ENCODE results near the gene SLC15A4.

SLC15A4 gene

DNA sequence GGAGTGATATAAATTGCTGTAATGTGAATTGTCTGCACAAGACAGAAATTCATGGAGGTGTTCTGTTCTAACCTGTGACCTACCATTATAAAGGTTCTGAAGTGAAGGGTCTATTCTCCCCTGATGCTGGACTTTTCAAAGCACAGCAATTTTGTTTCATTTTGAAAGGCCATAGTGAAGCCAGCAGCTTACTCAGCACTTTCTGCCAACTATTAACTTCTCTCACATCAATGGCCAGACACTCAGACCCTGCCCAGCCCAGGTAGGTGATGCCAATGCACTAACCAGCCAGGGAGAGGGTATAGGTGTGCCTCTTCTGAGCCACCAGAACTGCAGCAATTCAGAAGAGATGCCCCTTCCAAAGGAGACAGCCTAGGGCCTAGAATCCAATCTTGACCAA, 43.9 kb downstream of the SLC15A4 start:
- no peak overlapping the region for H4K12ac ChIP-seq (ENCODE audit: low read depth, low read length)
- no peaks in the 10 kb centered on the region for H3K79me1 ChIP-seq (ENCODE audit: low read length)
- H3K4me3 ChIP-seq (ENCODE audit: low read depth, low read length): no peak overlapping the region
- no peak overlapping the region for H3K18ac ChIP-seq (ENCODE audit: low read length)
- no peak overlapping the region for H2AFZ ChIP-seq (ENCODE audit: insufficient read depth, low read length, poor library complexity)
- H3K9me3 ChIP-seq (ENCODE audit: insufficient read depth, low read depth, low read length): no peaks in the 10 kb centered on the region
- H3K4me1 ChIP-seq (ENCODE audit: control insufficient read depth in 1 of 2, insufficient read depth in 2 of 2, low read length in 2 of 2): no peaks in the 10 kb centered on the region
- H3K23ac ChIP-seq (ENCODE audit: low read length): no peak overlapping the region
- no peaks in the 10 kb centered on the region for H3K36me3 ChIP-seq (ENCODE audit: control insufficient read depth in 1 of 2, insufficient read depth in 2 of 2, low read length in 2 of 2)
- H2AK5ac ChIP-seq (ENCODE audit: low read length): no peak overlapping the region
- no peak overlapping the region for H2BK12ac ChIP-seq (ENCODE audit: low read length)
- H3K4ac ChIP-seq (ENCODE audit: low read depth, low read length): no peak overlapping the region
- no peak overlapping the region for H4K91ac ChIP-seq (ENCODE audit: low read depth, low read length)
- H4K8ac ChIP-seq (ENCODE audit: low read depth, low read length): no peak overlapping the region
- H3K79me2 ChIP-seq (ENCODE audit: control insufficient read depth, insufficient read depth, low read length, poor library complexity): no peaks in the 10 kb centered on the region
- H3K9ac ChIP-seq (ENCODE audit: low read length): no peak overlapping the region
- no peak overlapping the region for H2BK5ac ChIP-seq (ENCODE audit: low read depth, low read length, poor library complexity)
- H3K27ac ChIP-seq (ENCODE audit: low read depth, low read length): no peak overlapping the region
- no peak overlapping the region for H3K14ac ChIP-seq (ENCODE audit: low read length)
- H2BK120ac ChIP-seq (ENCODE audit: insufficient read depth, low read length, poor library complexity): no peak overlapping the region
- no peak for DNase-seq
- H3K27me3 ChIP-seq (ENCODE audit: insufficient read depth, low read length): no peaks in the 10 kb centered on the region
- no peak overlapping the region for H3K4me2 ChIP-seq (ENCODE audit: low read length)

DNA sequence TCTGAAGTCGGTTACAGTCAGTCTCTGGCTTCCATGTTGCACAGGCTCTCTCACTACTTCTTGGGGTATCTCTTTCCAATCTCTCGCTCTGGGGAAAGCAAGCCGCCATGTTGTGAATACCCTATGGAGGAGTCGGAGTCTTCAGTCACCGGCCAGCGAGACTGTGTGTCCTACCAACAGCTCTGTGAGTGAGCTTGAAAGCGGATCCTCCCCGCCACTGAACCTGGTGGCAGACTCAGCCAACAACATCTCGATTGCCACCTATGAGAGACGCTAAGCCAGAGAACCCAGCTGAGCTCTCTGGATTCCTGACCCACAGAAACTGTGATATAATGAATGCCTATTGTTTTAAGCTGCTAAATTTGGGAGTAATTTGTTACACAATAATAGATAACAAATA, 51.5 kb downstream of the SLC15A4 start:
- Histone ChIP-seq H3K4me2 (ENCODE audit: low read length) (no peak overlapping the region), H3K14ac (ENCODE audit: low read length) (no peak overlapping the region), H4K8ac (ENCODE audit: low read depth, low read length) (no peak overlapping the region), H3K23ac (ENCODE audit: low read length) (no peak overlapping the region), H3K27ac (ENCODE audit: low read depth, low read length) (no peak overlapping the region), H2AK5ac (ENCODE audit: low read length) (no peak overlapping the region), H3K79me1 (ENCODE audit: low read length) (no peaks in the 10 kb centered on the region), H3K9ac (ENCODE audit: low read length) (no peak overlapping the region), H3K4me3 (ENCODE audit: low read depth, low read length) (no peak overlapping the region), H2BK120ac (ENCODE audit: insufficient read depth, low read length, poor library complexity) (no peak overlapping the region), H3K36me3 (ENCODE audit: control insufficient read depth in 1 of 2, insufficient read depth in 2 of 2, low read length in 2 of 2) (no peaks in the 10 kb centered on the region), H2BK12ac (ENCODE audit: low read length) (no peak overlapping the region), H4K91ac (ENCODE audit: low read depth, low read length) (no peak overlapping the region), H3K27me3 (ENCODE audit: insufficient read depth, low read length) (no peaks in the 10 kb centered on the region), H3K9me3 (ENCODE audit: insufficient read depth, low read depth, low read length) (no peaks in the 10 kb centered on the region), H2AFZ (ENCODE audit: insufficient read depth, low read length, poor library complexity) (no peak overlapping the region), H3K79me2 (ENCODE audit: control insufficient read depth, insufficient read depth, low read length, poor library complexity) (no peaks in the 10 kb centered on the region), H3K4me1 (ENCODE audit: control insufficient read depth in 1 of 2, insufficient read depth in 2 of 2, low read length in 2 of 2) (no peaks in the 10 kb centered on the region), H3K18ac (ENCODE audit: low read length) (no peak overlapping the region), H2BK5ac (ENCODE audit: low read depth, low read length, poor library complexity) (no peak overlapping the region), H4K12ac (ENCODE audit: low read depth, low read length) (no peak overlapping the region), H3K4ac (ENCODE audit: low read depth, low read length) (no peak overlapping the region)
- DNase-seq: no peak
- WGBS (ENCODE audit: extremely low coverage, insufficient coverage, insufficient read length): no CpG with 5 or more reads among the region's 10 CpGs

DNA sequence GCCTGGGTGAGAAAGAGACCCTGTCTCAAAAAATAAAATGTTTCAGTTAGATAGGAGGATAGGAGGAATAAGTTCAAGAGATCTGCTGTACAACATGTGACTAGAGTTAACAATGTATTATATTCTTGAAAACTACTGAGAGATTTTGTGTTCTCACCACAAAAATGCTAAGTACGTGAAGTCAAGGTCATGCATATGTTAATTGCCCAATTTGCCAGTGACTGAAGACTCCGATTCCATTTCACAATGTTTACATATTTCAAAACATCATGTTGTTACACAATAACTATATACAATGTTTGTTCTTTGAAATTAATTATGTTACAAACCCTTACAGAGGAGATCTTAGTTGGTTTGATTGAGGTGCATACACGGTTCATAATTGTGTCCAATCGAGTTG, 52.1 kb downstream of the SLC15A4 start:
- Histone ChIP-seq H3K79me2 (ENCODE audit: control insufficient read depth, insufficient read depth, low read length, poor library complexity) (no peaks in the 10 kb centered on the region), H3K18ac (ENCODE audit: low read length) (no peak overlapping the region), H3K14ac (ENCODE audit: low read length) (no peak overlapping the region), H2BK12ac (ENCODE audit: low read length) (no peak overlapping the region), H3K79me1 (ENCODE audit: low read length) (no peaks in the 10 kb centered on the region), H2BK120ac (ENCODE audit: insufficient read depth, low read length, poor library complexity) (no peak overlapping the region), H3K4me2 (ENCODE audit: low read length) (no peak overlapping the region), H4K8ac (ENCODE audit: low read depth, low read length) (no peak overlapping the region), H2AK5ac (ENCODE audit: low read length) (no peak overlapping the region), H2BK5ac (ENCODE audit: low read depth, low read length, poor library complexity) (no peak overlapping the region), H3K4ac (ENCODE audit: low read depth, low read length) (no peak overlapping the region), H4K12ac (ENCODE audit: low read depth, low read length) (no peak overlapping the region), H3K4me3 (ENCODE audit: low read depth, low read length) (no peak overlapping the region), H2AFZ (ENCODE audit: insufficient read depth, low read length, poor library complexity) (no peak overlapping the region), H3K27me3 (ENCODE audit: insufficient read depth, low read length) (no peaks in the 10 kb centered on the region), H3K4me1 (ENCODE audit: control insufficient read depth in 1 of 2, insufficient read depth in 2 of 2, low read length in 2 of 2) (no peaks in the 10 kb centered on the region), H3K9ac (ENCODE audit: low read length) (no peak overlapping the region), H3K36me3 (ENCODE audit: control insufficient read depth in 1 of 2, insufficient read depth in 2 of 2, low read length in 2 of 2) (no peaks in the 10 kb centered on the region), H4K91ac (ENCODE audit: low read depth, low read length) (no peak overlapping the region), H3K27ac (ENCODE audit: low read depth, low read length) (no peak overlapping the region), H3K9me3 (ENCODE audit: insufficient read depth, low read depth, low read length) (no peaks in the 10 kb centered on the region), H3K23ac (ENCODE audit: low read length) (no peak overlapping the region)
- no CpG with 5 or more reads among the region's 4 CpGs for WGBS (ENCODE audit: extremely low coverage, insufficient coverage, insufficient read length)
- DNase-seq: no peak

- no peak overlapping the region for H4K8ac ChIP-seq (ENCODE audit: low read depth, low read length)
- WGBS (ENCODE audit: extremely low coverage, insufficient coverage, insufficient read length): no CpG with 5 or more reads among the region's 9 CpGs
- H3K14ac ChIP-seq (ENCODE audit: low read length): no peak overlapping the region
- H3K23ac ChIP-seq (ENCODE audit: low read length): no peak overlapping the region
- H2BK5ac ChIP-seq (ENCODE audit: low read depth, low read length, poor library complexity): no peak overlapping the region
- H3K27me3 ChIP-seq (ENCODE audit: insufficient read depth, low read length): no peaks in the 10 kb centered on the region
- H2AK5ac ChIP-seq (ENCODE audit: low read length): no peak overlapping the region
- no peak overlapping the region for H3K18ac ChIP-seq (ENCODE audit: low read length)
- H2BK120ac ChIP-seq (ENCODE audit: insufficient read depth, low read length, poor library complexity): no peak overlapping the region
- H3K4me3 ChIP-seq (ENCODE audit: low read depth, low read length): no peak overlapping the region
- H3K79me2 ChIP-seq (ENCODE audit: control insufficient read depth, insufficient read depth, low read length, poor library complexity): no peaks in the 10 kb centered on the region
- H4K12ac ChIP-seq (ENCODE audit: low read depth, low read length): no peak overlapping the region
- no peaks in the 10 kb centered on the region for H3K9me3 ChIP-seq (ENCODE audit: insufficient read depth, low read depth, low read length)
- no peaks in the 10 kb centered on the region for H3K36me3 ChIP-seq (ENCODE audit: control insufficient read depth in 1 of 2, insufficient read depth in 2 of 2, low read length in 2 of 2)
- H3K4ac ChIP-seq (ENCODE audit: low read depth, low read length): no peak overlapping the region
- no peak for DNase-seq
- H2AFZ ChIP-seq (ENCODE audit: insufficient read depth, low read length, poor library complexity): no peak overlapping the region
- H3K4me1 ChIP-seq (ENCODE audit: control insufficient read depth in 1 of 2, insufficient read depth in 2 of 2, low read length in 2 of 2): no peaks in the 10 kb centered on the region
- H2BK12ac ChIP-seq (ENCODE audit: low read length): no peak overlapping the region
- H3K79me1 ChIP-seq (ENCODE audit: low read length): no peaks in the 10 kb centered on the region
- no peak overlapping the region for H4K91ac ChIP-seq (ENCODE audit: low read depth, low read length)
- H3K27ac ChIP-seq (ENCODE audit: low read depth, low read length): no peak overlapping the region
- no peak overlapping the region for H3K9ac ChIP-seq (ENCODE audit: low read length)
- H3K4me2 ChIP-seq (ENCODE audit: low read length): no peak overlapping the region
These were observed 56.2 kb downstream of the SLC15A4 start for GRCh38 chr12:128767518-128767917.
